Measurements from ENCODE around the gene TCP11. TPM values are rescaled to one million over a fixed set of nuclear protein-coding genes. Genes with fewer than 3 reads are reported as not detected.

Gene TCP11
- total RNA-seq, 8 experiments from 2014 or later: 0.22 to 1.2 (median 0.57) TPM; not detected in 4

DNA sequence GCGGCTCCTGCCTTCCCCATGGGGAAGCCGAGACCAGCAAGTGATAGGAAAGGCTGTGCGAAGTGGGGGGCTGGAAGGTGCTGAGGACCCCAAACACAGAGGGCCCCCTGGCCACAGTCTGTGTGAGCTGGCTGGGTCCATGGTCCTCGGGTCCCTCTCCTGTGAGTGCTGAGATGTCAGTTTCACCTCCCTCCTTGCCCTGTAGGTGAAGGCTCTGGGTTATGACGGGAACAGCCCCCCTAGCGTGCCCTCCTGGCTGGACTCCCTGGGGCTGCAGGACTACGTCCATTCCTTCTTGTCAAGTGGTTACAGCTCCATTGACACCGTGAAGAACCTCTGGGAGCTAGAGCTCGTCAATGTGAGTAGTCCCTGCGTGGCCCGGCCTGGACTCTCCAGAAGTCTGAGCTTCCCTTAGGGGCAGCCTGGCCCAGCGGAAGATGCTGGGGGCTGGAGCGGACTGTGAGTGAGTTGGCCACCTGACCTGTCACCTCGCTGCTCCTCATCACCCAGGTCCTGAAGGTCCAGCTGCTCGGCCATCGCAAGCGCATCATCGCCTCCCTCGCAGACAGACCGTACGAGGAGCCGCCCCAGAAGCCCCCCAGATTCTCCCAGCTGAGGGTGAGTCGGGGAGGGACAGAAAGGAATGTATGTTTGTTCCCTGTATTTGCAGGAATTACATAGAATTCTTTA is 61.7 kb downstream of the TCP11 start:
- 94 to 100% (median 96%) methylated on average over 1 to 14 of the region's 23 CpGs; no CpG with 5 or more reads in 6 of the 10 experiments for WGBS, 10 experiments
- Histone ChIP-seq H3K4me3 (no peak overlapping the region), H3K4me1 (replicated peaks in 1 of 2) (no peaks in the 10 kb centered on the region), H3K27ac (no peak overlapping the region)
- ATAC-seq (replicated peaks in 6 of 8): no peak
- in situ Hi-C loops (cut with MboI; ENCODE audit: low pct_unique_long_range_greater_than_20kb in 2 of 9, low sequenced_read_pairs in 9 of 9, unreplicated experiment in 9 of 9): no loop called here

DNA sequence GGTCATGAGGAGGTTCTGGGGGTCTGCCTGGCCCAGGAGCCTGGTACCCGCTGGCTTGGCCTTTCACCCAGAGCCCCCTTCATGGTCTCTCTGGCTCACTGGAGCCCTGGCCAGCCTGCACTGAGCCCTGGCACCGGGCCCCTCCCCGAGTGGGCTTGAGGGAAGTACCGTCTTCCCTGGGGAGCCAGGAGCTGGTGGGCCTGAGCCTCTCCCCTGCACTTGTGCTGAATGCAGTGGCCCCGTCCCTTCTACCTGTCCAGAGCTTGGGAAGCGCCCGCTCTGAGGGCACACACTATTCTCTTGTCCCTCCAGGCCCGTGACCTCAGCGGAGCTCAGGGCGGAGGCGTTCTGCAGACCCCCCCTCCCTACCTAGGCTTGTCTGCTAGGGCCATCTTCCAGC is 62.2 kb downstream of the TCP11 start:
- Histone ChIP-seq H3K27ac (no peak overlapping the region), H3K4me3 (no peak overlapping the region), H3K4me1 (replicated peaks in 1 of 2) (no peaks in the 10 kb centered on the region)
- 96 to 100% (median 98%) methylated on average over 1 to 4 of the region's 11 CpGs; no CpG with 5 or more reads in 6 of the 10 experiments for WGBS, 10 experiments
- in situ Hi-C loops (cut with MboI; ENCODE audit: low pct_unique_long_range_greater_than_20kb in 2 of 9, low sequenced_read_pairs in 9 of 9, unreplicated experiment in 9 of 9): no loop called here
- ATAC-seq (replicated peaks in 6 of 8): no peak

GRCh38 chr6:35078226-35078850 is 62.8 kb downstream of the TCP11 start:
- in situ Hi-C loops (cut with MboI; ENCODE audit: low pct_unique_long_range_greater_than_20kb in 2 of 9, low sequenced_read_pairs in 9 of 9, unreplicated experiment in 9 of 9): no loop called here
- 97 to 100% (median 100%) methylated on average over 1 to 12 of the region's 20 CpGs; no CpG with 5 or more reads in 5 of the 10 experiments for WGBS, 10 experiments
- no peak overlapping the region for H3K27ac ChIP-seq
- no peaks in the 10 kb centered on the region for H3K4me1 ChIP-seq (replicated peaks in 1 of 2)
- no peak overlapping the region for H3K4me3 ChIP-seq
- no peak for ATAC-seq (replicated peaks in 6 of 8)

DNA sequence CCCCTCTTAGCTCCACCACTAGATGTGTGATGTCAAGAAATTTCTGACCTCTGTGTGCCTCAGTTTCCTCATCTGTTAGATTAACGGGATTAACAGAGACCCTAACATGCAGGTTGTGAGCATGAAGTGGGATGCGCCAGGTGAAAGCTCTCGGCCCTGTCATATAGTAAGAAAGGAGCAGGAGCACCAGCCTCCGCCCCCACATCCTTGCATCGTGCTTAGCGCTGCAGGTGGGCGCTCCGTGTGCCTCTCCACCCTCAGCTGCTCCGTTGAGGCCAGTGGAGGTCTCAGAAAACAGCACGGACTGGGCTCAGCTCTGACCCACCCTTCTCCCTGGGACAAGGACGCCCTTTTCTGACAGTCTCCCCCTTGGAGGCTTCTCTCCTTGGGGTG is 63.4 kb downstream of the TCP11 start:
- in situ Hi-C loops (cut with MboI; ENCODE audit: low pct_unique_long_range_greater_than_20kb in 2 of 9, low sequenced_read_pairs in 9 of 9, unreplicated experiment in 9 of 9): no loop called here
- 57 to 100% (median 83%) methylated on average over 1 to 4 of the region's 11 CpGs; no CpG with 5 or more reads in 4 of the 10 experiments for WGBS, 10 experiments
- Histone ChIP-seq H3K27ac (no peak overlapping the region), H3K4me1 (replicated peaks in 1 of 2) (no peaks in the 10 kb centered on the region), H3K4me3 (no peak overlapping the region)
- no peak for ATAC-seq (replicated peaks in 6 of 8)

GRCh38 chr6:35076997-35077712 is 64.0 kb downstream of the TCP11 start:
- in situ Hi-C loops (cut with MboI; ENCODE audit: low pct_unique_long_range_greater_than_20kb in 2 of 9, low sequenced_read_pairs in 9 of 9, unreplicated experiment in 9 of 9): no loop called here
- Histone ChIP-seq H3K27ac (no peak overlapping the region), H3K4me1 (replicated peaks in 1 of 2) (no peaks in the 10 kb centered on the region), H3K4me3 (no peak overlapping the region)
- no peak for ATAC-seq (replicated peaks in 6 of 8)
- 60 to 100% (median 76%) methylated on average over 2 to 14 of the region's 17 CpGs; no CpG with 5 or more reads in 2 of the 10 experiments for WGBS, 10 experiments

- H3K27ac ChIP-seq: no peak overlapping the region
- whole genome bisulfite sequencing, 10 experiments: 76 to 100% (median 90%) methylated on average over 2 to 9 of the region's 20 CpGs; no CpG with 5 or more reads in 1 of the 10 experiments
- in situ Hi-C loops (cut with MboI; ENCODE audit: low pct_unique_long_range_greater_than_20kb in 2 of 9, low sequenced_read_pairs in 9 of 9, unreplicated experiment in 9 of 9): no loop called here
- ATAC-seq (replicated peaks in 6 of 8): no peak
- no peaks in the 10 kb centered on the region for H3K4me1 ChIP-seq (replicated peaks in 1 of 2)
- H3K4me3 ChIP-seq: no peak overlapping the region
Measured at GRCh38 chr6:35073766-35074471, 67.2 kb downstream of the TCP11 start.

DNA sequence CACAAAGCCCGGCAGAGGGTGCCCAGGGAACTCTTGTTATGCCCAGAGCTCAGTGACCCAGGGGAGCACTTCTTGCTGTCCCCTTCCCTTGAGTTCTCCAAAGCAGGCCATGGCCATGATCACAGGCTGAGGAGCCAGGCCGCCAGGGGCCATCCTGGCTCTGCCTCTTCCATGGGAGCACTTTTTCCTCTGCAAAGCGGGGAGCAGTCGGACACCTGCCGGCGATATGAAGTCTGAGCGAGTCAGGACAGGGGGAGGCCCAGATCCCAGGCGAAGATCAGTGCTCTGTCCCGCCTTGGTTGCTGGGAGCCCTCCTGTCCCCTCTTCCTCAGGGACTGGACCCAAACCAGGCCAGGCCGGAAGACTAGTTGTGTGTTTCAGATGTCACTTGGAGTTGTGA is 67.9 kb downstream of the TCP11 start:
- ATAC-seq (replicated peaks in 6 of 8): no peak
- in situ Hi-C loops (cut with MboI; ENCODE audit: low pct_unique_long_range_greater_than_20kb in 2 of 9, low sequenced_read_pairs in 9 of 9, unreplicated experiment in 9 of 9): no loop called here
- 83 to 100% (median 93%) methylated on average over 1 to 5 of the region's 10 CpGs; no CpG with 5 or more reads in 4 of the 10 experiments for WGBS, 10 experiments

DNA sequence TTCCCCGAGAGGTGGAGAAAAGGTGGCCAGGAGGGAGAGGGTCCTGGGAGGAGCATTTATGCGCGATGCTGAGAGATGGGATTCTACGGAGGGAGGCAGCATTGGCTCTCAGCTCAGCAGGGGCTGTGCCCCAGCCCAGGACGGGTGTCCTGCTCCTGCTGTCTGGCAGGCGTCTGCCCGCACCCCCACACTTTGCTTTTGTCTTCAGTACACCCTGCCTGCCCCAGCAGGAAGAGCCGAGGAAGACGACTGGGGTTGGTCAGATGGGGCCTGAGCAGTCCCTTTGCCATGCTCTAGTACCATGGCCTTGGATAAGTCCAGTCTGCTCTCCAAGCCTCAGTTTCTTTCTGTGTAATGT is 68.5 kb downstream of the TCP11 start:
- no peak for ATAC-seq (replicated peaks in 6 of 8)
- H3K27ac ChIP-seq: no peak overlapping the region
- in situ Hi-C loops (cut with MboI; ENCODE audit: low pct_unique_long_range_greater_than_20kb in 2 of 9, low sequenced_read_pairs in 9 of 9, unreplicated experiment in 9 of 9): no loop called here
- H3K4me1 ChIP-seq (replicated peaks in 1 of 2): no peaks in the 10 kb centered on the region
- 80 to 100% (median 96%) methylated on average over 1 to 5 of the region's 9 CpGs; no CpG with 5 or more reads in 4 of the 10 experiments for WGBS, 10 experiments
- no peak overlapping the region for H3K4me3 ChIP-seq

More for the DNA sequence above, 67.9 kb downstream of the TCP11 start:
- Histone ChIP-seq H3K27ac (no peak overlapping the region), H3K4me1 (replicated peaks in 1 of 2) (no peaks in the 10 kb centered on the region), H3K4me3 (no peak overlapping the region)

GRCh38 chr6:35072051-35072697 is 69.0 kb downstream of the TCP11 start:
- WGBS, 10 experiments: 40 to 90% (median 80%) methylated on average over 2 to 11 of the region's 15 CpGs; no CpG with 5 or more reads in 3 of the 10 experiments
- H3K27ac ChIP-seq: no peak overlapping the region
- no peak overlapping the region for H3K4me3 ChIP-seq
- no peaks in the 10 kb centered on the region for H3K4me1 ChIP-seq (replicated peaks in 1 of 2)
- no peak for ATAC-seq (replicated peaks in 6 of 8)
- in situ Hi-C loops (cut with MboI; ENCODE audit: low pct_unique_long_range_greater_than_20kb in 2 of 9, low sequenced_read_pairs in 9 of 9, unreplicated experiment in 9 of 9): no loop called here

GRCh38 chr6:35071347-35071994 is 69.7 kb downstream of the TCP11 start:
- 57 to 100% (median 92%) methylated on average over 1 to 6 of the region's 12 CpGs; no CpG with 5 or more reads in 5 of the 10 experiments for WGBS, 10 experiments
- Histone ChIP-seq H3K27ac (no peak overlapping the region), H3K4me3 (no peak overlapping the region), H3K4me1 (replicated peaks in 1 of 2) (no peaks in the 10 kb centered on the region)
- in situ Hi-C loops (cut with MboI; ENCODE audit: low pct_unique_long_range_greater_than_20kb in 2 of 9, low sequenced_read_pairs in 9 of 9, unreplicated experiment in 9 of 9): no loop called here
- ATAC-seq (replicated peaks in 6 of 8): no peak

- no peaks in the 10 kb centered on the region for H3K4me1 ChIP-seq (replicated peaks in 1 of 2)
- in situ Hi-C loops (cut with MboI; ENCODE audit: low pct_unique_long_range_greater_than_20kb in 2 of 9, low sequenced_read_pairs in 9 of 9, unreplicated experiment in 9 of 9): no loop called here
Measured at GRCh38 chr6:35070111-35070510, 71.0 kb downstream of the TCP11 start.

GRCh38 chr6:35069262-35069661 is 71.9 kb downstream of the TCP11 start:
- Histone ChIP-seq H3K27ac (no peak overlapping the region), H3K4me1 (replicated peaks in 1 of 2) (no peaks in the 10 kb centered on the region), H3K4me3 (no peak overlapping the region)
- 86% methylated on average over 1 of the region's 2 CpGs; no CpG with 5 or more reads in 9 of the 10 experiments for WGBS, 10 experiments
- in situ Hi-C loops (cut with MboI; ENCODE audit: low pct_unique_long_range_greater_than_20kb in 2 of 9, low sequenced_read_pairs in 9 of 9, unreplicated experiment in 9 of 9): no loop called here
- no peak for ATAC-seq (replicated peaks in 6 of 8)

More at GRCh38 chr6:35070111-35070510, 71.0 kb downstream of the TCP11 start:
- ATAC-seq (replicated peaks in 6 of 8): no peak
- Histone ChIP-seq H3K4me3 (no peak overlapping the region), H3K27ac (no peak overlapping the region)
- WGBS, 10 experiments: 57 to 100% (median 86%) methylated on average over 1 of the region's 2 CpGs; no CpG with 5 or more reads in 4 of the 10 experiments

Data from motor neuron (in vitro differentiated cells).